AG04450 (cell line): ENCODE measurements around the gene ACOX1. TPM values are rescaled to one million over a fixed set of nuclear protein-coding genes. Genes with fewer than 3 reads are reported as not detected.

Experiments
- CTCF ChIA-PET: fragments of 300-600, 350-600 bp; formaldehyde crosslinking; extraction: SDS; loops from one replicate; lab custom pipeline; 2022; ENCODE audit warnings: antibody characterized with exemption, inconsistent platforms; lab: Charles Lee
- POLR2A ChIA-PET: fragments of 350-600 bp; formaldehyde crosslinking; extraction: SDS; loops from one replicate; lab custom pipeline; 2021; ENCODE audit warnings: antibody characterized with exemption, inconsistent platforms; lab: Yijun Ruan, JAX
- DNase-seq: peaks from one replicate; pipeline ENCODE4 v3.0.0-alpha.2; 2011; ENCODE audit warnings: low read depth, low spot score
- H3K27ac ChIP-seq: one replicate; pipeline ENCODE4 v1.5.1; 2012; ENCODE audit warnings: low read depth, low read length, control low read depth
- H3K27me3 ChIP-seq: one replicate; pipeline ENCODE4 v1.6.0; 2012; ENCODE audit warnings: low read length; ENCODE audit not compliant: control insufficient read depth, insufficient read depth
- H3K4me3 ChIP-seq: 2 replicates; pipeline ENCODE4 v1.5.1; 2011; ENCODE audit warnings: mild to moderate bottlenecking, low read depth, low read length, control low read depth
- H3K9me3 ChIP-seq: 2 replicates; pipeline ENCODE4 v1.5.1; 2012; ENCODE audit warnings: low read length; ENCODE audit not compliant: control insufficient read depth, insufficient read depth
- CTCF ChIP-seq: IDR thresholded peaks from 2 replicates; pipeline ENCODE4 v1.5.1; 2011; ENCODE audit warnings: low read depth, low read length, control low read depth, inconsistent platforms
- polyA plus RNA-seq: library from polyadenylated mRNA; depleted of rRNA; stranded (reverse); fragments of >200 nt; gene quantifications from 2 replicates; pipeline ENCODE4 v1.2.3, GENCODE V29; 2011

Gene ACOX1
- polyA plus RNA-seq, 1 experiment, result 30.7 TPM

- no peak overlapping the region for H3K27ac ChIP-seq
- no peaks in the 10 kb centered on the region for H3K27me3 ChIP-seq
- TF ChIP-seq CTCF, result no peak
- H3K9me3 ChIP-seq, result no peaks in the 10 kb centered on the region
- no peak for DNase-seq
- H3K4me3 ChIP-seq, result no peak overlapping the region
- CTCF ChIA-PET, result interaction anchor here (0.9 kb wide), 1 partner anchor 55 kb away, joined by 4 read pairs; no protein-coding TSS in a partner anchor
- POLR2A ChIA-PET, result no interaction called here
Observed at GRCh38 chr17:75959051-75959838, 19.7 kb downstream of the ACOX1 start.

- CTCF ChIA-PET, result interaction anchor here (0.6 kb wide), 1 partner anchor 26 kb away, joined by 9 read pairs; no protein-coding TSS in a partner anchor
- Histone ChIP-seq H3K27me3 (no peaks in the 10 kb centered on the region), H3K27ac (no peak overlapping the region), H3K4me3 (no peak overlapping the region), H3K9me3 (no peaks in the 10 kb centered on the region)
- POLR2A ChIA-PET, result interaction anchor here (0.6 to 1.3 kb wide), 3 partner anchors 10 to 153 kb away, joined by 3 to 8 read pairs (median 5); partner anchors contain the start of genes EXOC7 and FBF1
- TF ChIP-seq CTCF, result no peak
- no peak for DNase-seq
Observed at GRCh38 chr17:75950855-75951554, 28.0 kb downstream of the ACOX1 start.

GRCh38 chr17:75950421-75950820 lies 28.5 kb downstream of the ACOX1 start:
- H3K27ac ChIP-seq, result no peak overlapping the region
- no peaks in the 10 kb centered on the region for H3K27me3 ChIP-seq
- H3K4me3 ChIP-seq, result no peak overlapping the region
- TF ChIP-seq CTCF, result no peak
- DNase-seq, result no peak
- ChIA-PET CTCF (no interaction called here), POLR2A (no interaction called here)
- no peaks in the 10 kb centered on the region for H3K9me3 ChIP-seq

- CTCF ChIA-PET, result interaction anchor here (0.7 to 0.8 kb wide), 2 partner anchors 70 to 97 kb away, joined by 3 to 6 read pairs; no protein-coding TSS in a partner anchor
- no peaks in the 10 kb centered on the region for H3K27me3 ChIP-seq
- POLR2A ChIA-PET, result no interaction called here
Observed at GRCh38 chr17:75945211-75945610, 33.8 kb downstream of the ACOX1 start.

More at GRCh38 chr17:75945211-75945610, 33.8 kb downstream of the ACOX1 start:
- no peak for TF ChIP-seq CTCF
- Histone ChIP-seq H3K27ac (no peak overlapping the region), H3K4me3 (no peak overlapping the region), H3K9me3 (no peaks in the 10 kb centered on the region)
- DNase-seq, result no peak
